ENCODE results near the gene NFAT5.
"Not testable (repeated sequence)": the region's sequence is repeated elsewhere in the genome, so short reads cannot be mapped to it uniquely, and the experiment has no call there.

Gene NFAT5

DNA sequence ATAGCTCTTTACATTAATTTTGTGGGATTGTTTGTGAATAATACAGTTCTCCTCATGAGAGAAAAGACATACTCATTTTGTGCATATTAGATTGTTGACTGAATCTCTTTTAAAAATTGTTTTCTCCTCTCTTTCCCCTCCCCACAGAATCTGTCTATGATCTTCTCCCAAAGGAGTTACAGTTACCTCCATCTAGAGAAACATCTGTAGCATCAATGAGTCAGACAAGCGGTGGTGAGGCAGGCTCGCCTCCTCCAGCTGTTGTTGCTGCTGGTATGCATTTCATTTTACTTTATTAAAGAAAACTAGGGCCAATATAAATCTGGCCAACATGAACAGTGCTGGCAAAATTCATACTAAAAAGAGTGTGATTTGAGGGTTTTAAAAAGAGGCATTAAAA lies 60.5 kb downstream of the NFAT5 start:
- Histone ChIP-seq H3K4me3 (ENCODE audit: low read length) (no peak overlapping the region), H3K36me3 (ENCODE audit: control insufficient read depth, low read depth, low read length) (peaks cover 3% of the 10 kb centered on the region), H3K9me3 (ENCODE audit: control insufficient read depth, low read depth, low read length) (no peaks in the 10 kb centered on the region), H3K9ac (ENCODE audit: low read length) (no peak overlapping the region), H3K27ac (ENCODE audit: low read length) (no peak overlapping the region), H3K4me1 (ENCODE audit: control insufficient read depth, low read depth, low read length) (no peaks in the 10 kb centered on the region), H3K27me3 (ENCODE audit: control insufficient read depth, insufficient read depth, low read length) (no peaks in the 10 kb centered on the region)

GRCh38 chr16:69632828-69633227 lies 67.1 kb downstream of the NFAT5 start:
- H3K27ac ChIP-seq (ENCODE audit: low read length), result no peak overlapping the region
- peaks cover 7% of the 10 kb centered on the region for H3K36me3 ChIP-seq (ENCODE audit: control insufficient read depth, low read depth, low read length)
- H3K27me3 ChIP-seq (ENCODE audit: control insufficient read depth, insufficient read depth, low read length), result no peaks in the 10 kb centered on the region
- H3K4me1 ChIP-seq (ENCODE audit: control insufficient read depth, low read depth, low read length), result no peaks in the 10 kb centered on the region
- peaks cover 14% of the 10 kb centered on the region for H3K9me3 ChIP-seq (ENCODE audit: control insufficient read depth, low read depth, low read length)
- H3K4me3 ChIP-seq (ENCODE audit: low read length), result no peak overlapping the region
- H3K9ac ChIP-seq (ENCODE audit: low read length), result no peak overlapping the region

DNA sequence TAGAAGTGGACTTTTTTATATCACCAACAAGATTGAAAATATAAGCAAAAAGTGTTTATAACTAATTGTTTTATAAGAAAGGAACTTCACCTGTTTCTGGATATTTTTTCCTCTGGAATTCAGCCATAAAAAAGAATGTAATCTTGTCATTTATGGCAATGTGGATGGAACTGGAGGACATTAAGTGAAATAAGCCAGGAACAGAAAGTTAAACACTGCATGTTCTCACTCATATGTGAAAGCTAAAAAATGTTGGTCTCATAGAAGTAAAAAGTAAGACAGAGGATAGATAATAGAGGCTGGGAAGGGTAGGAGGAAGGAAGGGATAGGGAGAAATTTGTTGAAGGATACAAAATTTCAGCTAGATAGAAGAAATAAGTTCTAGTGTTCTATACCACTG lies 67.6 kb downstream of the NFAT5 start:
- H3K36me3 ChIP-seq (ENCODE audit: control insufficient read depth, low read depth, low read length), result peaks cover 7% of the 10 kb centered on the region
- no peak overlapping the region for H3K9ac ChIP-seq (ENCODE audit: low read length)
- H3K4me1 ChIP-seq (ENCODE audit: control insufficient read depth, low read depth, low read length), result no peaks in the 10 kb centered on the region
- peaks cover 14% of the 10 kb centered on the region for H3K9me3 ChIP-seq (ENCODE audit: control insufficient read depth, low read depth, low read length)
- no peak overlapping the region for H3K27ac ChIP-seq (ENCODE audit: low read length)
- H3K4me3 ChIP-seq (ENCODE audit: low read length), result no peak overlapping the region
- H3K27me3 ChIP-seq (ENCODE audit: control insufficient read depth, insufficient read depth, low read length), result no peaks in the 10 kb centered on the region

- H3K27me3 ChIP-seq (ENCODE audit: control insufficient read depth, insufficient read depth, low read length); H3K4me1 ChIP-seq (ENCODE audit: control insufficient read depth, low read depth, low read length); H3K36me3 ChIP-seq (ENCODE audit: control insufficient read depth, low read depth, low read length); H3K27ac ChIP-seq (ENCODE audit: low read length); H3K4me3 ChIP-seq (ENCODE audit: low read length); H3K9ac ChIP-seq (ENCODE audit: low read length): not testable (repeated sequence)
- peaks cover 14% of the 10 kb centered on the region for H3K9me3 ChIP-seq (ENCODE audit: control insufficient read depth, low read depth, low read length)
Measured at GRCh38 chr16:69636563-69637146, 70.9 kb downstream of the NFAT5 start.

- not testable (repeated sequence) for H3K4me1 ChIP-seq (ENCODE audit: control insufficient read depth, low read depth, low read length); H3K27me3 ChIP-seq (ENCODE audit: control insufficient read depth, insufficient read depth, low read length); H3K4me3 ChIP-seq (ENCODE audit: low read length); H3K36me3 ChIP-seq (ENCODE audit: control insufficient read depth, low read depth, low read length); H3K9ac ChIP-seq (ENCODE audit: low read length); H3K27ac ChIP-seq (ENCODE audit: low read length)
- H3K9me3 ChIP-seq (ENCODE audit: control insufficient read depth, low read depth, low read length), result peaks cover 14% of the 10 kb centered on the region
Measured at GRCh38 chr16:69637206-69637865, 71.6 kb downstream of the NFAT5 start.

DNA sequence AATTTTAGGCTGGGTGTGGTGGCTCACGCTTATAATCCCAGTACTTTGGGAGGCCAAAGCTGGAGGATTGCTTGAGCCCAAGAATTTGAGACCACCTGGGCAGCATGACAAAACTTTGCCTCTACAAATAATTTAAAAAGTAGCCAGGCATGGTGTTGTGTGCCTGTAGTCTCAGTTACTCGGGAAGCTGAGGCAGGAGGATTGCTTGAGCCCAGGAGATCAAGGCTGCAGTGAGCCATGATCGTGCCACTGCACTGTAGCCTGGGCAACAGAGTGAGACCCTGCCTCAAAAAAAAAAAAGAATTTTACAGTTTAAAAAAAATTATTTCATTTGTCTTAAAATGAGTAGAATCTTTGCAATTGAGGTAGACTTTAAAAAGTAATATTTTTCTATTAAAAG lies 78.2 kb downstream of the NFAT5 start:
- H3K27me3 ChIP-seq (ENCODE audit: control insufficient read depth, insufficient read depth, low read length); H3K9me3 ChIP-seq (ENCODE audit: control insufficient read depth, low read depth, low read length); H3K27ac ChIP-seq (ENCODE audit: low read length); H3K9ac ChIP-seq (ENCODE audit: low read length); H3K4me3 ChIP-seq (ENCODE audit: low read length); H3K4me1 ChIP-seq (ENCODE audit: control insufficient read depth, low read depth, low read length): not testable (repeated sequence)
- H3K36me3 ChIP-seq (ENCODE audit: control insufficient read depth, low read depth, low read length), result peaks cover 10% of the 10 kb centered on the region

GRCh38 chr16:69644790-69645189 lies 79.0 kb downstream of the NFAT5 start:
- H3K4me3 ChIP-seq (ENCODE audit: low read length), result no peak overlapping the region
- H3K27ac ChIP-seq (ENCODE audit: low read length), result no peak overlapping the region
- no peaks in the 10 kb centered on the region for H3K27me3 ChIP-seq (ENCODE audit: control insufficient read depth, insufficient read depth, low read length)
- peaks cover 10% of the 10 kb centered on the region for H3K36me3 ChIP-seq (ENCODE audit: control insufficient read depth, low read depth, low read length)
- no peak overlapping the region for H3K9ac ChIP-seq (ENCODE audit: low read length)
- no peaks in the 10 kb centered on the region for H3K9me3 ChIP-seq (ENCODE audit: control insufficient read depth, low read depth, low read length)
- H3K4me1 ChIP-seq (ENCODE audit: control insufficient read depth, low read depth, low read length), result no peaks in the 10 kb centered on the region

DNA sequence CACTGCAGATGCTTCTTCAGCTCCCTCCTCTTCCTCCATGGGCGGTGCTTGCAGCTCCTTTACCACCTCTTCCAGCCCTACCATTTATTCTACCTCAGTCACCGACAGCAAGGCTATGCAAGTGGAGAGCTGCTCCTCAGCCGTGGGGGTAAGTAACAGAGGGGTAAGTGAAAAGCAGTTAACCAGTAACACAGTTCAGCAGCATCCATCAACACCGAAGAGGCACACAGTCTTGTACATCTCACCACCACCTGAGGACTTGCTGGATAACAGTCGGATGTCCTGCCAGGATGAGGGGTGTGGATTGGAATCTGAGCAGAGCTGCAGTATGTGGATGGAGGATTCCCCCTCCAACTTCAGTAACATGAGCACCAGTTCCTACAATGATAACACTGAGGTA lies 81.3 kb downstream of the NFAT5 start:
- Histone ChIP-seq H3K9ac (ENCODE audit: low read length) (no peak overlapping the region), H3K4me1 (ENCODE audit: control insufficient read depth, low read depth, low read length) (no peaks in the 10 kb centered on the region), H3K27me3 (ENCODE audit: control insufficient read depth, insufficient read depth, low read length) (no peaks in the 10 kb centered on the region), H3K27ac (ENCODE audit: low read length) (no peak overlapping the region), H3K9me3 (ENCODE audit: control insufficient read depth, low read depth, low read length) (no peaks in the 10 kb centered on the region), H3K4me3 (ENCODE audit: low read length) (no peak overlapping the region), H3K36me3 (ENCODE audit: control insufficient read depth, low read depth, low read length) (peaks cover 10% of the 10 kb centered on the region)

DNA sequence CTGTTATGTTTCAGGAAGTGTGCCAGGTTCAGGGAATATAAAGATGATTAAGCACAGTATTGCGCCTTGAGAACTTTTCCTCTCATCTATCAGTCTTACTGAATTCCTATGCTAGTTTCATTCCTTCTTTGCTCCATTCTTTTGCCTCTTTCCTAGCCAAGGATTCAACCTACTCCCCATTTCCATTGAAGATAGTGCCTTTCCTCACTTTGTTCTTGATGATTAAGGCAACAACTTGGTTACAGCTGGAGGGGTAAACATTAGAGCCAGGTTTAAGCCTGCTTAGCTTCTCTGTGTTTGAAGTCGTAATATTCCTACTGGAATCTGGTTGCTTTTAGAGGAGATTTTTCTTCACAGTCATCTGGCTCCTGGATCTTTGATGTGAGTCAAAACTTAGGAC lies 85.5 kb downstream of the NFAT5 start:
- H3K4me1 ChIP-seq (ENCODE audit: control insufficient read depth, low read depth, low read length), result no peaks in the 10 kb centered on the region
- H3K27me3 ChIP-seq (ENCODE audit: control insufficient read depth, insufficient read depth, low read length), result no peaks in the 10 kb centered on the region
- peaks cover 22% of the 10 kb centered on the region for H3K36me3 ChIP-seq (ENCODE audit: control insufficient read depth, low read depth, low read length)
- no peaks in the 10 kb centered on the region for H3K9me3 ChIP-seq (ENCODE audit: control insufficient read depth, low read depth, low read length)
- no peak overlapping the region for H3K27ac ChIP-seq (ENCODE audit: low read length)
- no peak overlapping the region for H3K9ac ChIP-seq (ENCODE audit: low read length)
- H3K4me3 ChIP-seq (ENCODE audit: low read length), result no peak overlapping the region

DNA sequence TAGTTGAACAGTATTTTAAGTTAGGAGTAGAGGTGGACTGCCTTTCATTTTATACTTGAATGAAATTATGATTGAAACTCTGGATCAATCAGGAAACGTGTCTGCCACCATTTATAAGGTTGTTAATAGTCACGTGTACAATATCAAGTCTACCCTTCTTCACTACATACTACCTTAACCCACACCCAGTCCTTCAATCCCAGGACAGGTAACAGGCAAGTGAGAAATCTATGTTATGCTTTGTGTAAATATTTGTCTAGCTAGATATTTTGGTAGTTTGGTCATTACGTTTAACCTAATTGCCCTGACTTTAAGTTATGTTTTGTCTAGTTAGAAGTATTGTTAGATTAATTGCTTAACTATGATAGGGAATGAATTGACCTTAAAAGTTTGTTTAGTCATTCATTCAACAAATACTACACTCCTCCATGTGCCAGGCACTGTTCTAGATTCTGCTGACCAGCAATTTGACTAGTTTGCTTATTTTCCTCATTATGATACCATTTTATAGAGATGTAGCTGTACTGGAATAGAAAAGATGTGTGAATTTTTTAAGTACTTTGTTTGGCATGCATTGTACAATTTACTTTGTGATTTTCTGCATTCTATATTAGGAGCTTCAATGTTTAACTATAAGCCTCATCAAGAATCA lies 88.6 kb downstream of the NFAT5 start:
- H3K36me3 ChIP-seq (ENCODE audit: control insufficient read depth, low read depth, low read length), result peaks cover 16% of the 10 kb centered on the region
- H3K27ac ChIP-seq (ENCODE audit: low read length), result no peak overlapping the region

GRCh38 chr16:69660166-69660565 lies 94.4 kb downstream of the NFAT5 start:
- no peak overlapping the region for H3K27ac ChIP-seq (ENCODE audit: low read length)
- H3K9ac ChIP-seq (ENCODE audit: low read length), result no peak overlapping the region
- no peaks in the 10 kb centered on the region for H3K4me1 ChIP-seq (ENCODE audit: control insufficient read depth, low read depth, low read length)
- no peaks in the 10 kb centered on the region for H3K9me3 ChIP-seq (ENCODE audit: control insufficient read depth, low read depth, low read length)
- H3K27me3 ChIP-seq (ENCODE audit: control insufficient read depth, insufficient read depth, low read length), result no peaks in the 10 kb centered on the region
- H3K36me3 ChIP-seq (ENCODE audit: control insufficient read depth, low read depth, low read length), result peaks cover 8% of the 10 kb centered on the region
- H3K4me3 ChIP-seq (ENCODE audit: low read length), result no peak overlapping the region

More for the DNA sequence above, 88.6 kb downstream of the NFAT5 start:
- H3K4me3 ChIP-seq (ENCODE audit: low read length), result no peak overlapping the region
- no peaks in the 10 kb centered on the region for H3K9me3 ChIP-seq (ENCODE audit: control insufficient read depth, low read depth, low read length)
- no peaks in the 10 kb centered on the region for H3K27me3 ChIP-seq (ENCODE audit: control insufficient read depth, insufficient read depth, low read length)
- no peaks in the 10 kb centered on the region for H3K4me1 ChIP-seq (ENCODE audit: control insufficient read depth, low read depth, low read length)
- H3K9ac ChIP-seq (ENCODE audit: low read length), result no peak overlapping the region

DNA sequence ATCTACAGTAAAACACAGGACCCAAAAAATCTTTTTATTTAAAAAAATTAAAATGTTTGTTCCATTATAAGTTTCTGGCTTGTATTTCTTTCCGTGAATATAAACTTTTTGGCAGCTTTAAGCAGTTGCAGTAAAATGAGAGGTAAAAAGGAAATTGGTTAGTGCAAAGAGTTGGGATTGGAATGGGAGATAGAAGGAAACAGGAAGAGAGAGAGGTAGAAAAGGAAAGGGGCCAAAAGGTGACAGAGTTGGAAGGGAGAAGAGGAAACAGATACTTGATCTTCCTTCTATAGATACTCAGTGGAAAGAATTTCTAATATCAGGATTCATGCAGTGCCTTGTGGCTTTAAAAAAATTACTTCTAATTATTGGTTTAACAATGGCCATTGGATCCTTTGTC lies 97.1 kb downstream of the NFAT5 start:
- Histone ChIP-seq H3K4me1 (ENCODE audit: control insufficient read depth, low read depth, low read length) (no peaks in the 10 kb centered on the region), H3K36me3 (ENCODE audit: control insufficient read depth, low read depth, low read length) (peaks cover 3% of the 10 kb centered on the region), H3K4me3 (ENCODE audit: low read length) (no peak overlapping the region), H3K9ac (ENCODE audit: low read length) (no peak overlapping the region), H3K27me3 (ENCODE audit: control insufficient read depth, insufficient read depth, low read length) (no peaks in the 10 kb centered on the region), H3K27ac (ENCODE audit: low read length) (no peak overlapping the region), H3K9me3 (ENCODE audit: control insufficient read depth, low read depth, low read length) (no peaks in the 10 kb centered on the region)

All from iPS-18a (cell line).